ENCODE results near the gene CST6. TPM values are rescaled to one million over a fixed set of nuclear protein-coding genes. Genes with fewer than 3 reads are reported as not detected.
"Not testable (repeated sequence)": the region's sequence is repeated elsewhere in the genome, so short reads cannot be mapped to it uniquely, and the experiment has no call there.

Gene CST6
- total RNA-seq, 2 experiments from 2014 or later = not detected

- H3K27me3 Mint-ChIP-seq = peaks cover 21% of the 10 kb centered on the region
- DNase-seq; H3K36me3 Mint-ChIP-seq; POLR2A ChIA-PET; H3K27ac Mint-ChIP-seq; H3K9me3 Mint-ChIP-seq; intact Hi-C loops (cut with micrococcal nuclease); H3K4me1 Mint-ChIP-seq (ENCODE audit: low read depth); H3K4me3 Mint-ChIP-seq: not testable (repeated sequence)
- CTCF ChIA-PET = interaction anchor here (1.5 to 4.1 kb wide), 3 partner anchors 12 to 58 kb away, joined by 4 to 21 read pairs (median 15); no protein-coding TSS in a partner anchor
Measured at GRCh38 chr11:66010036-66010435, 1.8 kb upstream of the CST6 start.

DNA sequence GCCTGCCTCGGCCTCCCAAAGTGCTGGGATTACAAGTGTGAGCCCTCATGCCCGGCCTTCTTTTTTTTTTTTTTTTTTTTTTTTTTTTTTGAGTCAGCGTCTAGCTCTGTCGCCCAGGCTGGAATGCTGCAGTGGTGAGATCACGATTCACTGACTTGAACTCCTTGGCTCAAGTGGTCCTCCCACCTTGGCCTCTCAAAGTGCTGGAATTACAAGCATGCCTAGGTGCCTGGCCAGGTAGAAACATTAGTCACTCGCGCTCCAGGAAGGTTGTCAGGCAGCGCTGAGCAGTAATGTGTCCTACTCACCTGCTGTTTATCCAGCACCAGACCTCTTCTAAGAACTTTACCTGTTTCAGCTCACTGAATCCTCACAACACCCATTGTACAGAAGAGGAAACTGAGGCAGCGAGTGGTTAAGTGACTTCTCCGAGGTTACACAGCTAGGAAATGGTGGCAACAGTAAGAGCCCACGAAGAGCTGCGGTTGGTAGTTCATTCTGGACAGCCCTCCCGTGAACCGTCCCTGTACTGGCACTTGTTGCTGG, 496 bp upstream of the CST6 start:
- intact Hi-C loops (cut with micrococcal nuclease) = no loop called here

GRCh38 chr11:66012371-66012945, 650 bp downstream of the CST6 start:
- CTCF ChIA-PET = interaction anchor here (0.7 to 4.1 kb wide), 5 partner anchors 10 to 233 kb away, joined by 3 to 21 read pairs (median 3); partner anchors contain the start of gene FIBP
- no peak overlapping the region for H3K27ac Mint-ChIP-seq
- H3K27me3 Mint-ChIP-seq = peaks cover 21% of the 10 kb centered on the region
- no peaks in the 10 kb centered on the region for H3K9me3 Mint-ChIP-seq
- no peak overlapping the region for H3K4me3 Mint-ChIP-seq
- no peaks in the 10 kb centered on the region for H3K36me3 Mint-ChIP-seq
- intact Hi-C loops (cut with micrococcal nuclease) = no loop called here
- POLR2A ChIA-PET = no interaction called here
- H3K4me1 Mint-ChIP-seq (ENCODE audit: low read depth) = peaks cover 6% of the 10 kb centered on the region
- no peak for DNase-seq

More for the DNA sequence above, 496 bp upstream of the CST6 start:
- Mint-ChIP-seq H3K4me3 (no peak overlapping the region), H3K36me3 (no peaks in the 10 kb centered on the region), H3K9me3 (no peaks in the 10 kb centered on the region), H3K27ac (no peak overlapping the region), H3K4me1 (ENCODE audit: low read depth) (peaks cover 2% of the 10 kb centered on the region), H3K27me3 (peaks cover 21% of the 10 kb centered on the region)
- ChIA-PET CTCF (interaction anchor here (0.7 to 4.1 kb wide), 4 partner anchors 11 to 231 kb away, joined by 3 to 21 read pairs (median 6); partner anchors contain the start of gene FIBP), POLR2A (no interaction called here)
- DNase-seq = no peak

DNA sequence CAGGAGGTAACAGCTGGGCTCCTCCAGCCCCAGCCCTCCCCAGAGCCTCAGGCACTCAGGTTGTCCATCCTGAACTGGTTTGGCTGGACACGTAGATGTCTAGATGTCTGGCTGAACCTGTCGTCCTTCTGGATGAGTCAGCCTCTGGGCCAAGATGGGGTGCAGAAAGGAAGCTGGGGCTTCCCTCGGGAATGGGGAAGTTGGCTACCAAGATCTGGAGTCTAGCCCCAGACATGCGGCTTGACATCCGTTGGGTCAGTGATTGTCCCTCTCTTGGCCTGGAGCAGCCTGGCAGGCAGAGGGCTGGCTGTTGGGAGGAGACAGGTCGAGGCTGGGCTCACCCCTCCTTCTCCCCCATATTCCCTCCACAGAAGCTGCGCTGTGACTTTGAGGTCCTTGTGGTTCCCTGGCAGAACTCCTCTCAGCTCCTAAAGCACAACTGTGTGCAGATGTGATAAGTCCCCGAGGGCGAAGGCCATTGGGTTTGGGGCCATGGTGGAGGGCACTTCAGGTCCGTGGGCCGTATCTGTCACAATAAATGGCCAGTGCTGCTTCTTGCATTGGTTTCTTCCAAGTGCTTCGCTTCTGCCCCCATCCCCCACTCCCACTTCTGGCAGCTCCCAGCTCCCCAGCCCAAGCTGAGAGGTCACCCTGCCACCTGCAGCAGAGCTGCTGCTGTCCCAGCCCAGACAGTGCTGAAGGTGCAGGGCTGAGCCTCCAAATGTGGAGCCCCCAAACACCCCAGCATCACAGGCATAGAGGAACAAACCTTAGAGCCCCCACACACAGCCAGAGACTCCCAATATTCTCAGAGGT, 1.3 kb downstream of the CST6 start:
- Mint-ChIP-seq H3K4me1 (ENCODE audit: low read depth) (peaks cover 9% of the 10 kb centered on the region), H3K27me3 (peaks cover 21% of the 10 kb centered on the region), H3K9me3 (no peaks in the 10 kb centered on the region), H3K27ac (no peak overlapping the region), H3K36me3 (no peaks in the 10 kb centered on the region), H3K4me3 (no peak overlapping the region)
- ChIA-PET CTCF (interaction anchor here (1.2 to 4.1 kb wide), 2 partner anchors 9 to 23 kb away, joined by 3 to 21 read pairs; no protein-coding TSS in a partner anchor), POLR2A (no interaction called here)
- intact Hi-C loops (cut with micrococcal nuclease) = no loop called here
- no peak for DNase-seq

- Mint-ChIP-seq H3K4me1 (ENCODE audit: low read depth) (peaks cover 9% of the 10 kb centered on the region), H3K36me3 (no peaks in the 10 kb centered on the region), H3K9me3 (no peaks in the 10 kb centered on the region), H3K27ac (no peak overlapping the region), H3K27me3 (peaks cover 21% of the 10 kb centered on the region), H3K4me3 (no peak overlapping the region)
- intact Hi-C loops (cut with micrococcal nuclease) = no loop called here
- no peak for DNase-seq
- ChIA-PET CTCF (interaction anchor here (1.2 to 4.1 kb wide), 2 partner anchors 9 to 24 kb away, joined by 3 to 21 read pairs; no protein-coding TSS in a partner anchor), POLR2A (no interaction called here)
Measured at GRCh38 chr11:66013762-66014100, 1.9 kb downstream of the CST6 start.

GRCh38 chr11:66014804-66015453, 3.1 kb downstream of the CST6 start:
- no peak for DNase-seq
- Mint-ChIP-seq H3K36me3 (no peaks in the 10 kb centered on the region), H3K27me3 (peaks cover 21% of the 10 kb centered on the region), H3K27ac (peak overlapping the region; percentile 3), H3K9me3 (no peaks in the 10 kb centered on the region), H3K4me1 (ENCODE audit: low read depth) (peaks cover 9% of the 10 kb centered on the region), H3K4me3 (no peak overlapping the region)
- intact Hi-C loops (cut with micrococcal nuclease) = no loop called here
- ChIA-PET POLR2A (no interaction called here), CTCF (no interaction called here)

GRCh38 chr11:66015454-66015881, 3.7 kb downstream of the CST6 start:
- CTCF ChIA-PET = no interaction called here

DNA sequence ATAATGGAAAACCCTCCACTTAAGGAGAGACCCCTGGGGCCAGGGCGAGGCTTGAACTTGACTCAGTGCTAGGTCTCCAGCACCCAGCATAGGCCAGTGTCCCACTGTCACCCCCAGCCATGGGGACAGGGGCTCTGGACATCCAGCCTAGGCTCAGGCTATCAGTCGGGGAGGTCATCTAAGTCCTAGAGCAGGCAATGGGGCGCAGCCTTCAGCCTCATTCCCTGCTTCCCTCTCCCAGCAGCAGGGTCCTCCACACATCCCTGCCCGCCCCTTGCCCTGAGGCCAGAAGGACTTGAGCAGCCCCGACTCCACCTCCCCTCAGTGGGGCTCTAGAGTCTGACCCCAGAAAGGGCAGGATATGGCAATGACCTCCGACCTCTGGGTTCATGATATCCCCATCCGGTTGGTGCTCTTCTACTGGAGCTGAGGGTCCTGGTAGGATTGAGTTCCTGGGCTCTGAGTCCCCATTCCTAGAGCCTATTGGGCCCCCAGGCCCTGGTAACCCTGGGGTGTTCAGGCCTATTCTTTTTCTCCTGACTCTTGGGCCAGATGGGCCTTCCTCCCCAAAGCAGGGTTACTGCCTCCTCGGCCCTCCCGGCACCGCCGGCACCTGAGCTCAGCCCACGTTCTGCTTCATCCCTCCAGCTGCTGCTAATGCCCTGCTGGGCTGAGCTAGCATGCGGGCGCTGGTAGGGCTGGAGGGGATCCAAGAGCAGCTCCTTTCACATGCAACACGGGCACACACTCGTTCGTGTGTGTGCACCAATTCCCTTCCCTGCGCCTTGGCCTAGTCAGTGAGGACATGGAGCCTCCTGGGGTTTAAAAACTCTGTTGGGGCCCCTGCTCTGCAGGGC, 4.4 kb downstream of the CST6 start:
- CTCF ChIA-PET = no interaction called here

More at GRCh38 chr11:66015454-66015881, 3.7 kb downstream of the CST6 start:
- no peaks in the 10 kb centered on the region for H3K36me3 Mint-ChIP-seq
- H3K27me3 Mint-ChIP-seq = peaks cover 21% of the 10 kb centered on the region
- no peak for DNase-seq
- H3K9me3 Mint-ChIP-seq = no peaks in the 10 kb centered on the region
- no peak overlapping the region for H3K4me3 Mint-ChIP-seq
- POLR2A ChIA-PET = no interaction called here
- no peak overlapping the region for H3K27ac Mint-ChIP-seq
- peaks cover 10% of the 10 kb centered on the region for H3K4me1 Mint-ChIP-seq (ENCODE audit: low read depth)
- intact Hi-C loops (cut with micrococcal nuclease) = no loop called here

GRCh38 chr11:66016793-66017177, 5.0 kb downstream of the CST6 start:
- H3K27me3 Mint-ChIP-seq = peaks cover 18% of the 10 kb centered on the region
- peaks cover 17% of the 10 kb centered on the region for H3K4me1 Mint-ChIP-seq (ENCODE audit: low read depth)
- H3K9me3 Mint-ChIP-seq = no peaks in the 10 kb centered on the region
- ChIA-PET CTCF (no interaction called here), POLR2A (no interaction called here)
- H3K4me3 Mint-ChIP-seq = no peak overlapping the region
- H3K36me3 Mint-ChIP-seq = no peaks in the 10 kb centered on the region
- intact Hi-C loops (cut with micrococcal nuclease) = no loop called here
- DNase-seq = no peak
- no peak overlapping the region for H3K27ac Mint-ChIP-seq

More for the DNA sequence above, 4.4 kb downstream of the CST6 start:
- Mint-ChIP-seq H3K36me3 (no peaks in the 10 kb centered on the region), H3K4me3 (no peak overlapping the region), H3K9me3 (no peaks in the 10 kb centered on the region), H3K4me1 (ENCODE audit: low read depth) (peaks cover 12% of the 10 kb centered on the region), H3K27me3 (peaks cover 21% of the 10 kb centered on the region), H3K27ac (no peak overlapping the region)
- POLR2A ChIA-PET = no interaction called here
- intact Hi-C loops (cut with micrococcal nuclease) = no loop called here
- no peak for DNase-seq

DNA sequence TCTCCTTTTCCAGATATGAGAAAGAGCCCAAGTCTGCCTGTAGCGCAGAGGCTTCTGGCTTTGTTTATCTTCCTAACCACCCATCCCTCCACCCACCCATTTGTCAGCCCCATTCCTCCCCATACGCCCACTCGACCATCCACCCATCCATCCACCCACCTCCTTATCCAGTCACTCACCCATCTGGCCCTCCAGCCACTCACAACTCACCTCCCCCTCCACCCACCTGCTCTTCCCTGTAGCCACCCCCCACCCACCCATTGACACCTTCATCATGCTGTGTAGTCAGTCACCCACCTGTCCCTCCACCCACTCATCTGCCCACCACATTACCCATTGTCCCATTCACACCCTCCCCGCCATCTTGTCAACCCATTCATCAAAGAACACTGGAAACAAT, 5.5 kb downstream of the CST6 start:
- Mint-ChIP-seq H3K4me3 (no peak overlapping the region), H3K4me1 (ENCODE audit: low read depth) (peaks cover 18% of the 10 kb centered on the region), H3K27ac (no peak overlapping the region), H3K9me3 (no peaks in the 10 kb centered on the region), H3K27me3 (peaks cover 14% of the 10 kb centered on the region), H3K36me3 (no peaks in the 10 kb centered on the region)
- ChIA-PET CTCF (no interaction called here), POLR2A (no interaction called here)
- intact Hi-C loops (cut with micrococcal nuclease) = no loop called here
- DNase-seq = no peak

DNA sequence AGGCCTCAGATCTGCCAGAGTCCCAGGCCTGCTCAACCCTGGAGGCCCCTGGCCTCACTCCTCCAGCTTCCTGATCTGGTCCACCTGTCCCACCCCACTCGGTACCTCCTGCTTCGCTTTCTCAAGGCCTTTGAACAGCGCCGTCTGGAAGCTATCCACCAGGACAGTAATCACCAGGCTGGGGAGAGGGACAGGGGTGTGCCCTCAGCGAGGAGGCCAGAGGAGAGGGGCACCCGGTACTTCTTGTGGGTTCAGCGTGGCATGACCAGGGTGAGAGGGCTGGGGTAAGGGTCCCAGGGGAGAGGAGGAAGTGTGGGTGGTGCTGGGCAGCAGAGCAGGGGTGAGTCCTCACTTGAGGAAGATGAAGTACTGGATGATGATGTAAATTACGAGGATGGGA, 8.4 kb downstream of the CST6 start:
- DNase-seq = no peak
- intact Hi-C loops (cut with micrococcal nuclease) = no loop called here
- Mint-ChIP-seq H3K27ac (no peak overlapping the region), H3K27me3 (peaks cover 6% of the 10 kb centered on the region), H3K9me3 (no peaks in the 10 kb centered on the region), H3K4me3 (no peak overlapping the region), H3K36me3 (no peaks in the 10 kb centered on the region), H3K4me1 (ENCODE audit: low read depth) (peaks cover 22% of the 10 kb centered on the region)
- ChIA-PET POLR2A (no interaction called here), CTCF (interaction anchor here (1.8 kb wide), 1 partner anchor 136 kb away, joined by 6 read pairs; no protein-coding TSS in a partner anchor)

Measured in activated CD4-positive, alpha-beta memory T cell treated with anti-CD3 and anti-CD28 coated beads for 36 hours (primary cell).